ENCODE measurements around the gene SLC25A3. TPM values are rescaled to one million over a fixed set of nuclear protein-coding genes. Genes with fewer than 3 reads are reported as not detected.
A peak's percentile ranks its signal among the peaks of the same experiment; 100 is the strongest.

The SLC25A3 gene
- polyA plus RNA-seq, 1 donor (not counting 4 experiments of a cell fraction or from before 2014, with no cell fraction given), result 389 TPM

DNA sequence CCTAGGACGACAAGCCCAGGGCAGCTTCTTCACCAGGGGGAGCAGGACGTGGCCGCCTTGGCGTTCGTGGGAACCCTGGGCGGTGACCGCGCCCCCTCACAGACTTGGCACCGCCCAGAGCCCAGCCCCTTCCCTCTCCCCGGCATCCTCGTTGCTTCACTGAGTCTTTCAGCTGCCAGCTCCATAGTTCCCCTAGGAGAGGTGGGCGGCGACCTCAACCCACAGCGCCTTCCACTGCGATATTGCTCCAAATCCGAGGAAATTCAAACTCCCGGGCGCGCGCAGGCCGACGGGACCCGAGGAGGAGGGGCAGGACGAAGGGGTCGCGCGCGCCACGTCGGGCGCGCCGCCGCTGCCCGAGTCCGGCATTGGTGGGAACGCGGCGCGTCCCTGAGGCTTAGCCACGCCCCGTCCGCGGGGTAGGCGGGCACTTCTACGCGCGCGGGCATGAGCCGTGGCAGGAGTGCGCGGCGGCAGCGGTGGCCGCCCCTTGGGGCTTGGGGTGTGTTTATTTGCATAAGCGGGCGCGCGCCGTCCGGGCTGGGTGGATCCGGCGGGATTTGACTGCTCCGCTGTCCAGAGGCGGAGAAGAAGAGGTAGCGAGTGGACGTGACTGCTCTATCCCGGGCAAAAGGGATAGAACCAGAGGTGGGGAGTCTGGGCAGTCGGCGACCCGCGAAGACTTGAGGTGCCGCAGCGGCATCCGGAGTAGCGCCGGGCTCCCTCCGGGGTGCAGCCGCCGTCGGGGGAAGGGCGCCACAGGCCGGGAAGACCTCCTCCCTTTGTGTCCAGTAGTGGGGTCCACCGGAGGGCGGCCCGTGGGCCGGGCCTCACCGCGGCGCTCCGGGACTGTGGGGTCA is 51.5 kb downstream of the SLC25A3 start, which contains the start of the genes APAF1 and IKBIP:
TSS of gene APAF1 (plus strand) at position 579 of the 860 bp plus-strand sequence. CDS start 3,070 bp downstream, outside the sequence.
TSS of gene IKBIP (minus strand) at position 77 of the 860 bp plus-strand sequence. CDS start 87 bp downstream, outside the sequence.
- FAIRE-seq, result no peak

DNA sequence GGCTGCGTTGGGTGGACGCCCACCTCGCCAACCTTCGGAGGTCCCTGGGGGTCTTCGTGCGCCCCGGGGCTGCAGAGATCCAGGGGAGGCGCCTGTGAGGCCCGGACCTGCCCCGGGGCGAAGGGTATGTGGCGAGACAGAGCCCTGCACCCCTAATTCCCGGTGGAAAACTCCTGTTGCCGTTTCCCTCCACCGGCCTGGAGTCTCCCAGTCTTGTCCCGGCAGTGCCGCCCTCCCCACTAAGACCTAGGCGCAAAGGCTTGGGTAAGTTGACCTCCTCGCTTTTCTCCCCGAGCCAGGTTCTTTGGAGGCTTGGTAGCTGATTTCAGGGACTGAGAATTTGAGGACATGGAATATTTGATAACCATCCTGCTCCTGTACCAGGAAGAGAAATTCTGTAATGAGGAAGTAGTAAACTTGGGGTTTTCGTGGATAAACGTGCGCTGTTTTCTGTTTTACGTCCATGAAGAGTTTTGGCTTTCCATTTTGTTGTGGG is 52.1 kb downstream of the SLC25A3 start:
- Histone ChIP-seq H4K20me1 (ENCODE audit: control insufficient read depth, extremely low read depth, insufficient read depth, low read length) (no peaks in the 10 kb centered on the region), H3K9me1 (ENCODE audit: control insufficient read depth, extremely low read depth, insufficient read depth, low read length) (no peaks in the 10 kb centered on the region), H3K36me3 (ENCODE audit: control insufficient read depth in 2 of 2, extremely low read depth in 1 of 2, insufficient read depth in 2 of 2, low read length in 2 of 2) (peaks cover 0 to 4% of the 10 kb centered on the region in 2 experiments), H3K4me2 (ENCODE audit: control insufficient read depth, extremely low read depth, insufficient read depth, low read depth, low read length) (peak overlapping the region; percentile 88), H3K4me1 (ENCODE audit: control insufficient read depth, extremely low read depth, insufficient read depth, low read length) (peaks cover 9% of the 10 kb centered on the region), H3K79me2 (ENCODE audit: control insufficient read depth, insufficient read depth, low read length) (peaks cover 56% of the 10 kb centered on the region), H2AFZ (ENCODE audit: control insufficient read depth, low read length) (peak overlapping the region; percentile 94), H3K9me3 (ENCODE audit: control insufficient read depth, low read depth, low read length) (no peaks in the 10 kb centered on the region), H3K4me3 (ENCODE audit: control insufficient read depth in 2 of 3, extremely low read depth in 1 of 3, insufficient read depth in 2 of 3, low read depth in 1 of 3, low read length in 3 of 3) (peak overlapping the region; percentile 71 to 98 (median 87)), H3K9ac (ENCODE audit: control insufficient read depth, extremely low read depth, insufficient read depth, low read length) (peak overlapping the region; percentile 89), H3K27me3 (ENCODE audit: control insufficient read depth, extremely low read depth, insufficient read depth, low read length) (no peaks in the 10 kb centered on the region), H3K27ac (ENCODE audit: control insufficient read depth, insufficient read depth, low read length) (peak overlapping the region; percentile 90)
- peak; percentile 34 for FAIRE-seq
- TF ChIP-seq, protein P1, sequence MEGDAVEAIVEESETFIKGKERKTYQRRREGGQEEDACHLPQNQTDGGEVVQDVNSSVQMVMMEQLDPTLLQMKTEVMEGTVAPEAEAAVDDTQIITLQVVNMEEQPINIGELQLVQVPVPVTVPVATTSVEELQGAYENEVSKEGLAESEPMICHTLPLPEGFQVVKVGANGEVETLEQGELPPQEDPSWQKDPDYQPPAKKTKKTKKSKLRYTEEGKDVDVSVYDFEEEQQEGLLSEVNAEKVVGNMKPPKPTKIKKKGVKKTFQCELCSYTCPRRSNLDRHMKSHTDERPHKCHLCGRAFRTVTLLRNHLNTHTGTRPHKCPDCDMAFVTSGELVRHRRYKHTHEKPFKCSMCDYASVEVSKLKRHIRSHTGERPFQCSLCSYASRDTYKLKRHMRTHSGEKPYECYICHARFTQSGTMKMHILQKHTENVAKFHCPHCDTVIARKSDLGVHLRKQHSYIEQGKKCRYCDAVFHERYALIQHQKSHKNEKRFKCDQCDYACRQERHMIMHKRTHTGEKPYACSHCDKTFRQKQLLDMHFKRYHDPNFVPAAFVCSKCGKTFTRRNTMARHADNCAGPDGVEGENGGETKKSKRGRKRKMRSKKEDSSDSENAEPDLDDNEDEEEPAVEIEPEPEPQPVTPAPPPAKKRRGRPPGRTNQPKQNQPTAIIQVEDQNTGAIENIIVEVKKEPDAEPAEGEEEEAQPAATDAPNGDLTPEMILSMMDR (optimal IDR thresholded peaks at IDR 0.05 in 1 of 3, IDR thresholded peaks at IDR 0.05 in 1 of 3, conservative IDR thresholded peaks at IDR 0.05 in 1 of 3; ENCODE audit: extremely low read depth in 1 of 3, insufficient read depth in 2 of 3, low read length in 3 of 3), result no peak
- TF ChIP-seq EZH2 (IDR thresholded peaks at IDR 0.05; ENCODE audit: low read length), result no peak
- no peak for DNase-seq (ENCODE audit: low read depth, low spot score)
- dilution Hi-C loops (cut with MboI; ENCODE audit: extremely low pct_ligation_motif_present, low sequenced_read_pairs), result no loop called here

More for the DNA sequence above, 51.5 kb downstream of the SLC25A3 start, which contains the start of the genes APAF1 and IKBIP:
- Histone ChIP-seq H3K9me1 (ENCODE audit: control insufficient read depth, extremely low read depth, insufficient read depth, low read length) (no peaks in the 10 kb centered on the region), H4K20me1 (ENCODE audit: control insufficient read depth, extremely low read depth, insufficient read depth, low read length) (no peaks in the 10 kb centered on the region), H3K9ac (ENCODE audit: control insufficient read depth, extremely low read depth, insufficient read depth, low read length) (peak within 1 kb of the TSS; percentile 89), H3K9me3 (ENCODE audit: control insufficient read depth, low read depth, low read length) (no peaks in the 10 kb centered on the region), H3K4me2 (ENCODE audit: control insufficient read depth, extremely low read depth, insufficient read depth, low read depth, low read length) (peak within 1 kb of the TSS; percentile 88), H3K27me3 (ENCODE audit: control insufficient read depth, extremely low read depth, insufficient read depth, low read length) (no peaks in the 10 kb centered on the region), H3K36me3 (ENCODE audit: control insufficient read depth in 2 of 2, extremely low read depth in 1 of 2, insufficient read depth in 2 of 2, low read length in 2 of 2) (peaks cover 0 to 4% of the 10 kb centered on the region in 2 experiments), H3K79me2 (ENCODE audit: control insufficient read depth, insufficient read depth, low read length) (peaks cover 61% of the 10 kb centered on the region), H3K4me1 (ENCODE audit: control insufficient read depth, extremely low read depth, insufficient read depth, low read length) (peaks cover 9% of the 10 kb centered on the region), H2AFZ (ENCODE audit: control insufficient read depth, low read length) (peak within 1 kb of the TSS; percentile 94), H3K4me3 (ENCODE audit: control insufficient read depth in 2 of 3, extremely low read depth in 1 of 3, insufficient read depth in 2 of 3, low read depth in 1 of 3, low read length in 3 of 3) (peak within 1 kb of the TSS; percentile 71 to 98 (median 87)), H3K27ac (ENCODE audit: control insufficient read depth, insufficient read depth, low read length) (peak within 1 kb of the TSS; percentile 90)
- peak; percentile 65 for DNase-seq (ENCODE audit: low read depth, low spot score)
- dilution Hi-C loops (cut with MboI; ENCODE audit: extremely low pct_ligation_motif_present, low sequenced_read_pairs), result no loop called here
- TF ChIP-seq, protein P1 (optimal IDR thresholded peaks at IDR 0.05 in 1 of 3, IDR thresholded peaks at IDR 0.05 in 1 of 3, conservative IDR thresholded peaks at IDR 0.05 in 1 of 3; ENCODE audit: extremely low read depth in 1 of 3, insufficient read depth in 2 of 3, low read length in 3 of 3), result no peak
- no peak for TF ChIP-seq EZH2 (IDR thresholded peaks at IDR 0.05; ENCODE audit: low read length)
